HepG2 (cell line): ENCODE results near the gene CHCT1. TPM values are rescaled to one million over a fixed set of nuclear protein-coding genes. Genes with fewer than 3 reads are reported as not detected.

Experiments
- ARID5B ChIP-seq: IDR thresholded peaks from 2 replicates; pipeline ENCODE4 v1.4.0; 2020; ENCODE audit warnings: mild to moderate bottlenecking, missing genetic modification reagents
- BORCS8-MEF2B ChIP-seq: sonication (generic); formaldehyde crosslinking; IDR thresholded peaks from 2 replicates; pipeline ENCODE4 v1.8.0; 2022; ENCODE audit warnings: mild to moderate bottlenecking, missing genetic modification reagents
- ERF ChIP-seq: IDR thresholded peaks from 2 replicates; pipeline ENCODE4 v1.6.1; 2018; ENCODE audit warnings: missing biosample characterization, missing genetic modification reagents
- GFI1 ChIP-seq: sonication (generic); formaldehyde crosslinking; IDR thresholded peaks from 2 replicates; pipeline ENCODE4 v1.5.0; 2020; ENCODE audit warnings: missing genetic modification reagents, mild to moderate bottlenecking, borderline replicate concordance
- ISX ChIP-seq: sonication (generic); formaldehyde crosslinking; conservative IDR thresholded peaks from 2 replicates; pipeline ENCODE4 v1.5.0; 2020; ENCODE audit warnings: missing genetic modification reagents
- NFKBIZ ChIP-seq: IDR thresholded peaks from 2 replicates; pipeline ENCODE4 v1.6.1; 2018; ENCODE audit warnings: missing genetic modification reagents, missing compliant biosample characterization
- REPIN1 ChIP-seq: sonication (generic); formaldehyde crosslinking; IDR thresholded peaks from 2 replicates; pipeline ENCODE4 v1.8.0; 2022; ENCODE audit warnings: missing genetic modification reagents, low read depth, mild to moderate bottlenecking, borderline replicate concordance
- REXO4 ChIP-seq: sonication (generic); formaldehyde crosslinking; IDR thresholded peaks from 2 replicates; pipeline ENCODE4 v1.8.0; 2022; ENCODE audit warnings: missing genetic modification reagents, mild to moderate bottlenecking, borderline replicate concordance
- TBP ChIP-seq: sonication (generic); formaldehyde crosslinking; IDR thresholded peaks from 2 replicates; pipeline ENCODE4 v1.5.0; 2020; ENCODE audit warnings: missing genetic modification reagents
- U2AF1 ChIP-seq: fragments of 200-400 bp; formaldehyde crosslinking; optimal IDR thresholded peaks from 2 replicates; pipeline ENCODE3; 2017; ENCODE audit warnings: mild to moderate bottlenecking, low read depth, low read length
- ZBTB1 ChIP-seq: sonication (generic); formaldehyde crosslinking; IDR thresholded peaks from 2 replicates; pipeline ENCODE4 v1.4.0; 2020; ENCODE audit warnings: missing genetic modification reagents, borderline replicate concordance
- ZNF101 ChIP-seq: sonication (generic); formaldehyde crosslinking; IDR thresholded peaks from 2 replicates; pipeline ENCODE4 v1.4.0; 2020; ENCODE audit warnings: mild to moderate bottlenecking, low read depth, missing genetic modification reagents, borderline replicate concordance
- ZNF263 ChIP-seq: sonication (generic); formaldehyde crosslinking; IDR thresholded peaks from 2 replicates; pipeline ENCODE4 v1.4.0; 2020; ENCODE audit warnings: missing genetic modification reagents
- ZNF562 ChIP-seq: sonication (generic); formaldehyde crosslinking; IDR thresholded peaks from 2 replicates; pipeline ENCODE4 v1.8.0; 2022; ENCODE audit warnings: missing genetic modification reagents, borderline replicate concordance
- ZNF598 ChIP-seq: sonication (generic); formaldehyde crosslinking; IDR thresholded peaks from 2 replicates; pipeline ENCODE4 v1.5.1; 2020; ENCODE audit warnings: mild to moderate bottlenecking, missing genetic modification reagents, borderline replicate concordance
- ZSCAN25 ChIP-seq: sonication (generic); formaldehyde crosslinking; IDR thresholded peaks from 2 replicates; pipeline ENCODE4 v1.8.0; 2022; ENCODE audit warnings: mild to moderate bottlenecking, missing genetic modification reagents
- polyA plus RNA-seq, 8 experiments: library from polyadenylated mRNA; depleted of rRNA in 3 of 8; stranded (reverse) in 7 of 8; unstranded in 1 of 8; fragments of >200 nt; fragmentation: Illumina TruSeq in 4 of 8; extraction: Trizol in 4 of 8; gene quantifications; 2 replicates each; pipeline versions ENCODE4 v1.2.1 to v1.2.3, GENCODE V29; 2011 to 2016; ENCODE audit warnings: low read depth in 4 of 8, missing spikeins in 1 of 8, mixed read lengths in 1 of 8; ENCODE audit not compliant: insufficient read depth in 1 of 8
- total RNA-seq, 5 experiments: library from RNA; depleted of rRNA; stranded (reverse); fragments of >200 nt; fragmentation: Illumina TruSeq; extraction: Trizol; gene quantifications; 2 replicates each; pipeline ENCODE4 v1.2.3, GENCODE V29; 2016; ENCODE audit warnings: low read depth in 1 of 5
- TF ChIP-seq, protein P1 (sequence below): sonication (generic); formaldehyde crosslinking; IDR thresholded peaks from 2 replicates; pipeline ENCODE4 v1.4.0; 2020; ENCODE audit warnings: low read depth, missing genetic modification reagents
- TF ChIP-seq, protein P2 (sequence below): sonication (generic); formaldehyde crosslinking; IDR thresholded peaks from 2 replicates; pipeline ENCODE4 v1.4.0; 2020; ENCODE audit warnings: mild to moderate bottlenecking, missing genetic modification reagents
- TF ChIP-seq, protein P3 (sequence below): sonication (generic); formaldehyde crosslinking; IDR thresholded peaks from 2 replicates; pipeline ENCODE4 v1.8.0; 2022; ENCODE audit warnings: mild to moderate bottlenecking, missing genetic modification reagents, borderline replicate concordance

CHCT1 gene
- total and polyA plus RNA-seq, 2 of the 13 experiments (the other 11 are each of a cell fraction or from before 2014, with no cell fraction given), result not detected

- TF ChIP-seq U2AF1 (no peak), REXO4 (no peak), GFI1 (no peak), ZNF101 (CRISPR knock-in tag) (0 out of 2 replicates have a peak, but pooled peaks have one; percentile 65), NFKBIZ (no peak), REPIN1 (CRISPR knock-in tag) (no peak), ARID5B (CRISPR knock-in tag) (no peak), TBP (0 out of 2 replicates have a peak, but pooled peaks have one; percentile 45), ZNF263 (CRISPR knock-in tag) (peak; percentile 65), ZBTB1 (CRISPR knock-in tag) (no peak), ZNF598 (CRISPR knock-in tag) (no peak), ISX (CRISPR knock-in tag) (no peak), ERF (CRISPR knock-in tag) (peak; percentile 14; the same call in 1 of the 2 replicates), ZSCAN25 (CRISPR knock-in tag) (peak; percentile 92), BORCS8-MEF2B (CRISPR knock-in tag) (peak; percentile 22; the same call in 1 of the 2 replicates), ZNF562 (CRISPR knock-in tag) (no peak)
- TF ChIP-seq, protein P1, sequence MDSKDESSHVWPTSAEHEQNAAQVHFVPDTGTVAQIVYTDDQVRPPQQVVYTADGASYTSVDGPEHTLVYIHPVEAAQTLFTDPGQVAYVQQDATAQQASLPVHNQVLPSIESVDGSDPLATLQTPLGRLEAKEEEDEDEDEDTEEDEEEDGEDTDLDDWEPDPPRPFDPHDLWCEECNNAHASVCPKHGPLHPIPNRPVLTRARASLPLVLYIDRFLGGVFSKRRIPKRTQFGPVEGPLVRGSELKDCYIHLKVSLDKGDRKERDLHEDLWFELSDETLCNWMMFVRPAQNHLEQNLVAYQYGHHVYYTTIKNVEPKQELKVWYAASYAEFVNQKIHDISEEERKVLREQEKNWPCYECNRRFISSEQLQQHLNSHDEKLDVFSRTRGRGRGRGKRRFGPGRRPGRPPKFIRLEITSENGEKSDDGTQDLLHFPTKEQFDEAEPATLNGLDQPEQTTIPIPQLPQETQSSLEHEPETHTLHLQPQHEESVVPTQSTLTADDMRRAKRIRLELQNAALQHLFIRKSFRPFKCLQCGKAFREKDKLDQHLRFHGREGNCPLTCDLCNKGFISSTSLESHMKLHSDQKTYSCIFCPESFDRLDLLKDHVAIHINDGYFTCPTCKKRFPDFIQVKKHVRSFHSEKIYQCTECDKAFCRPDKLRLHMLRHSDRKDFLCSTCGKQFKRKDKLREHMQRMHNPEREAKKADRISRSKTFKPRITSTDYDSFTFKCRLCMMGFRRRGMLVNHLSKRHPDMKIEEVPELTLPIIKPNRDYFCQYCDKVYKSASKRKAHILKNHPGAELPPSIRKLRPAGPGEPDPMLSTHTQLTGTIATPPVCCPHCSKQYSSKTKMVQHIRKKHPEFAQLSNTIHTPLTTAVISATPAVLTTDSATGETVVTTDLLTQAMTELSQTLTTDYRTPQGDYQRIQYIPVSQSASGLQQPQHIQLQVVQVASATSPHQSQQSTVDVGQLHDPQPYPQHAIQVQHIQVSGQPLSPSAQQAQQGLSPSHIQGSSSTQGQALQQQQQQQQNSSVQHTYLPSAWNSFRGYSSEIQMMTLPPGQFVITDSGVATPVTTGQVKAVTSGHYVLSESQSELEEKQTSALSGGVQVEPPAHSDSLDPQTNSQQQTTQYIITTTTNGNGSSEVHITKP (CRISPR knock-in tag), result 0 out of 2 replicates have a peak, but pooled peaks have one; percentile 3
- TF ChIP-seq, protein P2, sequence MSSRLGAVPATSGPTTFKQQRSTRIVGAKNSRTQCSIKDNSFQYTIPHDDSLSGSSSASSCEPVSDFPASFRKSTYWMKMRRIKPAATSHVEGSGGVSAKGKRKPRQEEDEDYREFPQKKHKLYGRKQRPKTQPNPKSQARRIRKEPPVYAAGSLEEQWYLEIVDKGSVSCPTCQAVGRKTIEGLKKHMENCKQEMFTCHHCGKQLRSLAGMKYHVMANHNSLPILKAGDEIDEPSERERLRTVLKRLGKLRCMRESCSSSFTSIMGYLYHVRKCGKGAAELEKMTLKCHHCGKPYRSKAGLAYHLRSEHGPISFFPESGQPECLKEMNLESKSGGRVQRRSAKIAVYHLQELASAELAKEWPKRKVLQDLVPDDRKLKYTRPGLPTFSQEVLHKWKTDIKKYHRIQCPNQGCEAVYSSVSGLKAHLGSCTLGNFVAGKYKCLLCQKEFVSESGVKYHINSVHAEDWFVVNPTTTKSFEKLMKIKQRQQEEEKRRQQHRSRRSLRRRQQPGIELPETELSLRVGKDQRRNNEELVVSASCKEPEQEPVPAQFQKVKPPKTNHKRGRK, result no peak
- TF ChIP-seq, protein P3, sequence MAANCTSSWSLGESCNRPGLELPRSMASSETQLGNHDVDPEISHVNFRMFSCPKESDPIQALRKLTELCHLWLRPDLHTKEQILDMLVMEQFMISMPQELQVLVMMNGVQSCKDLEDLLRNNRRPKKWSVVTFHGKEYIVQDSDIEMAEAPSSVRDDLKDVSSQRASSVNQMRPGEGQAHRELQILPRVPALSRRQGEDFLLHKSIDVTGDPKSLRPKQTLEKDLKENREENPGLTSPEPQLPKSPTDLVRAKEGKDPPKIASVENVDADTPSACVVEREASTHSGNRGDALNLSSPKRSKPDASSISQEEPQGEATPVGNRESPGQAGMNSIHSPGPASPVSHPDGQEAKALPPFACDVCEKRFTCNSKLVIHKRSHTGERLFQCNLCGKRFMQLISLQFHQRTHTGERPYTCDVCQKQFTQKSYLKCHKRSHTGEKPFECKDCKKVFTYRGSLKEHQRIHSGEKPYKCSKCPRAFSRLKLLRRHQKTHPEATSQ (CRISPR knock-in tag), result no peak
Measured at GRCh38 chr17:60391471-60392041, 30.7 kb upstream of the CHCT1 start (continued).
